ENCODE data around the gene ADAM11.

ADAM11 gene

GRCh38 chr17:44776628-44777393, 18.0 kb downstream of the ADAM11 start:
- DNase-seq = no peak

GRCh38 chr17:44777394-44778348, 18.9 kb downstream of the ADAM11 start:
- DNase-seq = no peak

- DNase-seq = no peak
Observed at GRCh38 chr17:44778656-44779210, 19.9 kb downstream of the ADAM11 start.

- no peak for DNase-seq
Observed at GRCh38 chr17:44779211-44780025, 20.6 kb downstream of the ADAM11 start.

GRCh38 chr17:44780161-44780560, 21.4 kb downstream of the ADAM11 start:
- no peak for DNase-seq

- no peak for DNase-seq
Observed at GRCh38 chr17:44780845-44781480, 22.2 kb downstream of the ADAM11 start.

GRCh38 chr17:44781551-44782325, 22.9 kb downstream of the ADAM11 start:
- no peak for DNase-seq

GRCh38 chr17:44782326-44782850, 23.6 kb downstream of the ADAM11 start:
- no peak for DNase-seq

- DNase-seq = no peak
Observed at GRCh38 chr17:44785921-44786320, 27.1 kb downstream of the ADAM11 start.

GRCh38 chr17:44786551-44787081, 27.8 kb downstream of the ADAM11 start:
- no peak for DNase-seq

- no peak for DNase-seq
Observed at GRCh38 chr17:44787271-44787940, 28.6 kb downstream of the ADAM11 start.

- DNase-seq = no peak
Observed at GRCh38 chr17:44788139-44788538, 29.4 kb downstream of the ADAM11 start.

- DNase-seq = no peak
Observed at GRCh38 chr17:44792276-44792675, 33.5 kb downstream of the ADAM11 start.

GRCh38 chr17:44793885-44794842, 35.4 kb downstream of the ADAM11 start:
- DNase-seq = no peak

GRCh38 chr17:44794851-44795413, 36.1 kb downstream of the ADAM11 start:
- no peak for DNase-seq

GRCh38 chr17:44795421-44795820, 36.6 kb downstream of the ADAM11 start:
- DNase-seq = no peak

GRCh38 chr17:44795928-44796327, 37.1 kb downstream of the ADAM11 start:
- no peak for DNase-seq

GRCh38 chr17:44796731-44797130, 37.9 kb downstream of the ADAM11 start:
- no peak for DNase-seq

GRCh38 chr17:44797802-44798201, 39.0 kb downstream of the ADAM11 start:
- no peak for DNase-seq
